ENCODE results near the gene GPBP1L1. TPM values are rescaled to one million over a fixed set of nuclear protein-coding genes. Genes with fewer than 3 reads are reported as not detected.

The GPBP1L1 gene
- total and polyA plus RNA-seq, 9 of the 15 experiments (the other 6 are each of a cell fraction or from before 2014, with no cell fraction given): 86.0 to 216 (median 138) TPM

DNA sequence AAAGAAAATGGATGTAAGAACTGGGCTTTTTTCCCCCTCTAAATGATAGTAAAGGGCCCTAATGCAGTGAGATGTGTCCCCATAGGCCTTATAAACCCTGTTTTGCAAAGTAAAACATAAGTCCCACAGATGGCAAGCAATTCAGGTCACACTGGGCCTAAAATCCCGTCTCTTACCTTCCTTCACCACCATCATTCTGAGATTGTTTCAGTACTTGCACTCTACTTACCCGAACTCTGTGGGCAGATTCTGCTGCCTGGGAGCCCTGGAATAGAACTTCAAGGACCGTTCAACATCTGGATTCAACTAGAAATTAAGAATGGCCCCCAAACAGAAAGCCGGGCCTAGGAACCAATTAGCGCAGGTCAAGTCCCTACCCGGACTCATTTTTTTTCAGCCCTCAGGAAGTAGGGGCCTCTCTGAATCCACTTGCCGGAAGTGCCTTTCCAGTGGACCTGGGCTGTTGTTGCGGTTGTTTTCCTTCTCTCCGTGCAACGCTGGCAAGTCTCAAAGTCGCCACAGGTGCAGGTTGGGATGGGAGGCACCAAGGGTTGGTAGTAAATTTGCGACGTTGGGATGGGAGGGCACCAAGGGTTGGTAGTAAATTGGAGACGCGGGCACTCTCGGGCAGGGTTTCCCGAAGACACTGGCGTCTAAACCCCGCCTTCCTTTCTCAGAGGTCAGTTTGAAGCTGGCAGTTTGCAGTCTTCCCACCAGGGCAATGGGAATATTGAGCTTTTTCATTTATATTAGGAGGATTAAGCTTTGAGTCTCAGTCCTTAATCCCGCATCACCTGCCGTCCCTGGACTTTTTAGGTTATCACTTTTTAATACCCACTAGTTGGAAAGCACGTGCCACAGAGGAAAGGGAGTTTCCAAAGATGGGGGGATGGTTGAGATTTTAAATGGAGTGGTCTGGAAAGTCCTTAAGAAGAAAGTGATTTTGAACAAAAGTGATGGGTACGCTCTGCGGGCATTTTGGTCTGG lies 1.7 kb upstream of the GPBP1L1 start, which contains the start of gene TMEM69 (continued):
- TF ChIP-seq MGA (IDR thresholded peaks at IDR 0.05) (no peak; the same call in 1 of the 2 replicates), HDAC1 (IDR thresholded peaks at IDR 0.05) (peak in 1 of 2 experiments; percentile 90; a peak in 2 of 4 replicates), ZNF75A (CRISPR knock-in tag; IDR thresholded peaks at IDR 0.05) (no peak), ILF3 (IDR thresholded peaks at IDR 0.05; ENCODE audit: borderline replicate concordance) (no peak), POLR2AphosphoS5 (IDR thresholded peaks at IDR 0.05; ENCODE audit: control insufficient read depth, insufficient read depth, low read depth, low read length) (peak; percentile 90), ILK (tag; IDR thresholded peaks at IDR 0.05; ENCODE audit: borderline replicate concordance, low read depth) (no peak), KLF16 (IDR thresholded peaks at IDR 0.05) (no peak), FOXP1 (CRISPR knock-in tag; IDR thresholded peaks at IDR 0.05) (no peak; the same call in 1 of the 2 replicates), RAD21 (CRISPR knock-in tag; conservative IDR thresholded peaks at IDR 0.05 in 1 of 2, IDR thresholded peaks at IDR 0.05 in 1 of 2) (peak; percentile 17 to 30; a peak in 1 of 4 replicates)
- TF ChIP-seq, protein P1, sequence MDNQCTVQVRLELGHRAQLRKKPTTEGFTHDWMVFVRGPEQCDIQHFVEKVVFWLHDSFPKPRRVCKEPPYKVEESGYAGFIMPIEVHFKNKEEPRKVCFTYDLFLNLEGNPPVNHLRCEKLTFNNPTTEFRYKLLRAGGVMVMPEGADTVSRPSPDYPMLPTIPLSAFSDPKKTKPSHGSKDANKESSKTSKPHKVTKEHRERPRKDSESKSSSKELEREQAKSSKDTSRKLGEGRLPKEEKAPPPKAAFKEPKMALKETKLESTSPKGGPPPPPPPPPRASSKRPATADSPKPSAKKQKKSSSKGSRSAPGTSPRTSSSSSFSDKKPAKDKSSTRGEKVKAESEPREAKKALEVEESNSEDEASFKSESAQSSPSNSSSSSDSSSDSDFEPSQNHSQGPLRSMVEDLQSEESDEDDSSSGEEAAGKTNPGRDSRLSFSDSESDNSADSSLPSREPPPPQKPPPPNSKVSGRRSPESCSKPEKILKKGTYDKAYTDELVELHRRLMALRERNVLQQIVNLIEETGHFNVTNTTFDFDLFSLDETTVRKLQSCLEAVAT (IDR thresholded peaks at IDR 0.05): peak in 1 of 2 experiments; percentile 31; a peak in 1 of 4 replicates
- TF ChIP-seq, protein P2, sequence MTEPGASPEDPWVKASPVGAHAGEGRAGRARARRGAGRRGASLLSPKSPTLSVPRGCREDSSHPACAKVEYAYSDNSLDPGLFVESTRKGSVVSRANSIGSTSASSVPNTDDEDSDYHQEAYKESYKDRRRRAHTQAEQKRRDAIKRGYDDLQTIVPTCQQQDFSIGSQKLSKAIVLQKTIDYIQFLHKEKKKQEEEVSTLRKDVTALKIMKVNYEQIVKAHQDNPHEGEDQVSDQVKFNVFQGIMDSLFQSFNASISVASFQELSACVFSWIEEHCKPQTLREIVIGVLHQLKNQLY (CRISPR knock-in tag; conservative IDR thresholded peaks at IDR 0.05): no peak

Measured in K562 (cell line).